Adrenal gland (tissue), 12 donors: ENCODE data around the gene TNRC6C. TPM values are rescaled to one million over a fixed set of nuclear protein-coding genes. Genes with fewer than 3 reads are reported as not detected.

Experiments used
- DNase-seq, 7 donors: peaks; one replicate each; pipeline ENCODE4 v3.0.0-alpha.2; 2019 to 2020
- H3K27ac ChIP-seq, 5 donors: fragments of 200-600 bp; sonication (generic) in 4 of 5; 1 replicate in 3 of 5; 2 replicates in 2 of 5; pipeline versions ENCODE4 v1.5.1 to v1.8.0; 2016 to 2020; ENCODE audit warnings: mild to moderate bottlenecking in 1 of 5
- H3K27me3 ChIP-seq: fragments of 200-600 bp; 2 replicates; pipeline ENCODE4 v1.8.0; 2021
- H3K36me3 ChIP-seq, 2 donors: fragments of 200-600 bp; replicated peaks in 1 of 2; 1 replicate in 1 of 2; 2 replicates in 1 of 2; pipeline versions ENCODE4 v1.5.1 to v1.8.0; 2018 to 2022
- H3K4me1 ChIP-seq, 2 donors: fragments of 200-600 bp; replicated peaks in 1 of 2; 1 replicate in 1 of 2; 2 replicates in 1 of 2; pipeline versions ENCODE4 v1.5.1 to v1.8.0; 2018 to 2021
- H3K4me3 ChIP-seq, 4 donors: fragments of 200-600 bp; sonication (generic) in 3 of 4; one replicate each; pipeline ENCODE4 v1.5.1; 2016 to 2018
- H3K9me3 ChIP-seq, 3 donors: fragments of 200-600 bp; sonication (generic) in 1 of 3; replicated peaks in 1 of 3; 1 replicate in 2 of 3; 2 replicates in 1 of 3; pipeline versions ENCODE4 v1.5.1 to v1.8.0; 2016 to 2021
- CTCF ChIP-seq, 6 experiments: fragments of 450-650 bp in 4 of 6; fragments of 200-600 bp in 2 of 6; sonication (generic) in 1 of 6; IDR thresholded peaks; 1 replicate in 5 of 6; 2 replicates in 1 of 6; pipeline versions ENCODE4 v1.5.1 to v1.8.0; 2016 to 2021; ENCODE audit warnings: antibody characterized with exemption in 6 of 6, mild to moderate bottlenecking in 2 of 6, moderate library complexity in 1 of 6
- POLR2A ChIP-seq, 2 donors: fragments of 450-650 bp; IDR thresholded peaks; one replicate each; pipeline ENCODE4 v1.6.1; 2017; ENCODE audit warnings: antibody characterized with exemption in 2 of 2, mild to moderate bottlenecking in 2 of 2, moderate library complexity in 1 of 2
- WGBS, 4 donors: extraction: QIAGEN DNeasy Blood & Tissue Kit in 2 of 4; methylation state at CpG; one replicate each; pipeline versions ENCODE4 v1.1.5 to v1.1.7; 2013 to 2017; 5-methylcytosine and 5-hydroxymethylcytosine counted together
- intact Hi-C, 2 donors: fragments of 100-400 bp; cut with DNase I; formaldehyde crosslinking; loops; one replicate each; pipeline versions ENCODE4 v1.14.1 to v1.15.0; 2022 to 2023
- polyA plus RNA-seq, 3 donors: library from polyadenylated mRNA; stranded (reverse); fragments of 200-250 nt in 2 of 3; fragments of 350-450 nt in 1 of 3; fragmentation: Illumina TruSeq in 1 of 3; extraction: RNeasy Lipid Tissue Mini Kit (QIAGEN cat#74804) in 1 of 3; gene quantifications; one replicate each; pipeline ENCODE4 v1.2.3, GENCODE V29; 2013 to 2014
- total RNA-seq, 9 donors: library from RNA; depleted of rRNA in 4 of 9; stranded (reverse); fragments of >200 nt in 4 of 9; fragments of 120-200 nt in 1 of 9; fragmentation: NEBNext Ultra II Directional in 1 of 9; extraction: Animal tissue kit (Norgen Biotek cat#: 25700) in 1 of 9; gene quantifications; one replicate each; pipeline versions ENCODE4 v1.1.0 to v1.2.4, GENCODE V29; 2013 to 2023
- donor health status: healthy with polysubstance abuse.
- donor health status: Bipolar disorder and iron deficiency.
- donor health status: DM: yes; HTN: yes; CAD: no.
- donor health status: DM: no; HTN: no; CAD: no.
- donor health status: DM: no; HTN: no; CAD: no.
- donor health status: DM: yes; HTN: yes; CAD: no.

The TNRC6C gene
- total and polyA plus RNA-seq, 12 donors = 2.8 to 18.7 (median 11.2) TPM

- Histone ChIP-seq H3K4me1 (peaks cover 0 to 7% of the 10 kb centered on the region in 2 donors), H3K36me3 (peaks cover 0 to 76% of the 10 kb centered on the region in 2 donors)
- 77 to 90% (median 79%) methylated on average over 5 to 6 of the region's 6 CpGs for WGBS, 4 donors
These were observed 134.4 kb downstream of the TNRC6C start for GRCh38 chr17:78092794-78093324.

GRCh38 chr17:78095035-78095434 lies 136.5 kb downstream of the TNRC6C start:
- TF ChIP-seq POLR2A (IDR thresholded peaks at IDR 0.05) = no peak
- TF ChIP-seq CTCF (IDR thresholded peaks at IDR 0.05) = no peak
- intact Hi-C loops = no loop called here
- no peak overlapping the region for H3K27ac ChIP-seq
- no peaks in the 10 kb centered on the region for H3K9me3 ChIP-seq
- DNase-seq = no peak
- no peak overlapping the region for H3K4me3 ChIP-seq
- H3K36me3 ChIP-seq = peaks cover 0 to 82% of the 10 kb centered on the region in 2 donors
- no peaks in the 10 kb centered on the region for H3K4me1 ChIP-seq
- WGBS, 4 donors = 91 to 98% (median 97%) methylated on average over 5 to 6 of the region's 6 CpGs
- no peaks in the 10 kb centered on the region for H3K27me3 ChIP-seq

More at GRCh38 chr17:78092794-78093324, 134.4 kb downstream of the TNRC6C start:
- DNase-seq = no peak
- intact Hi-C loops = no loop called here
- Histone ChIP-seq H3K4me3 (no peak overlapping the region), H3K27ac (no peak overlapping the region), H3K9me3 (no peaks in the 10 kb centered on the region), H3K27me3 (no peaks in the 10 kb centered on the region)
- TF ChIP-seq POLR2A (IDR thresholded peaks at IDR 0.05) (no peak), CTCF (IDR thresholded peaks at IDR 0.05) (no peak)

GRCh38 chr17:78096093-78096492 lies 137.6 kb downstream of the TNRC6C start:
- Histone ChIP-seq H3K4me1 (no peaks in the 10 kb centered on the region), H3K9me3 (no peaks in the 10 kb centered on the region), H3K27me3 (no peaks in the 10 kb centered on the region), H3K36me3 (peaks cover 0 to 81% of the 10 kb centered on the region in 2 donors), H3K4me3 (no peak overlapping the region), H3K27ac (no peak overlapping the region)
- intact Hi-C loops = no loop called here
- TF ChIP-seq CTCF (IDR thresholded peaks at IDR 0.05) = no peak
- no peak for TF ChIP-seq POLR2A (IDR thresholded peaks at IDR 0.05)
- 92 to 95% (median 93%) methylated on average over 9 of the region's 9 CpGs for WGBS, 4 donors
- DNase-seq = no peak

- Histone ChIP-seq H3K4me3 (no peak overlapping the region), H3K36me3 (peaks cover 0 to 56% of the 10 kb centered on the region in 2 donors), H3K9me3 (no peaks in the 10 kb centered on the region), H3K4me1 (no peaks in the 10 kb centered on the region), H3K27ac (no peak overlapping the region), H3K27me3 (no peaks in the 10 kb centered on the region)
- WGBS, 4 donors = 83 to 87% (median 86%) methylated on average over 5 of the region's 5 CpGs
- intact Hi-C loops = no loop called here
- no peak for DNase-seq
- TF ChIP-seq POLR2A (IDR thresholded peaks at IDR 0.05) (no peak), CTCF (IDR thresholded peaks at IDR 0.05) (no peak)
These were observed 142.6 kb downstream of the TNRC6C start for GRCh38 chr17:78101112-78101511.
